ENCODE results near the gene LPCAT4.

The LPCAT4 gene

DNA sequence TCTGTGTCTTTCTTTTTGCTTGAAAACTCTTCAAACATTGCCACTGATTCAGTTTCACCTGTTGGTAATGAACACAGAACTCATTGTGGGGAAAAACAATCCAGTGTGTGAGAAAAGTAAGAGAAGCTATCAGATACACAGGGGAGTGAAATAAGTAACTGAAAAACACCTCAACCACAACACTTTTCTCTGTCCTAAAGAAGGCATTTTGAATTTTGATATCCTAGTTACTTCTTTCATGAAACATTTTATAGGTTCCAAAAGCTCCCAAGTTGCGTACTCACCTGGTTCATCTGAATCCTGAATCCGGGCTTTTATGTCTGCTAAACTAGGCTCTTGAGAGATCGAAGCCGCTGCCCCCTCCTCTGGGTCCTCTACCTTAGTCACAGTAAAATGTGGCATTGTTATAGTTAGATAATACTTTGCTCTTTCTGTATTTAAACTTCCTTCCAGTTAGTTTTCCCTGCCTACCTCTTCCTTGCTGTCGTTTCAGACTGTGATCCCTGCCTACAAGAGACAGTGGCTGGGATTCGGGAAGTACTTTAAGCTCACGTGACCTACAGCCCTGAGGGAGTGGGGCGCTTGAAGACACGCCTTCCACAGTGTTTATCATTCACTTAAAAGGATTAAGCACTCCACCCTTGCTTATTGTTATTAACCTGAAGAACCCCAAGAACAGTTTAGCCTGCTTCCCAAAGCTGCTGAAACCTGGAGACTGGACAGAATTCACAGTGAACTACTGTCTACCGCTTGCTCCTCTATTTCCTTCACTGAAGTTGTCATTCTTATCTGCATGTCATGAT lies 48.5 kb downstream of the LPCAT4 start:
- no peaks in the 10 kb centered on the region for H3K9me3 ChIP-seq (ENCODE audit: control insufficient read depth, low read length)
- peak overlapping the region; percentile 70 for H2AFZ ChIP-seq
- TF ChIP-seq, protein P1, sequence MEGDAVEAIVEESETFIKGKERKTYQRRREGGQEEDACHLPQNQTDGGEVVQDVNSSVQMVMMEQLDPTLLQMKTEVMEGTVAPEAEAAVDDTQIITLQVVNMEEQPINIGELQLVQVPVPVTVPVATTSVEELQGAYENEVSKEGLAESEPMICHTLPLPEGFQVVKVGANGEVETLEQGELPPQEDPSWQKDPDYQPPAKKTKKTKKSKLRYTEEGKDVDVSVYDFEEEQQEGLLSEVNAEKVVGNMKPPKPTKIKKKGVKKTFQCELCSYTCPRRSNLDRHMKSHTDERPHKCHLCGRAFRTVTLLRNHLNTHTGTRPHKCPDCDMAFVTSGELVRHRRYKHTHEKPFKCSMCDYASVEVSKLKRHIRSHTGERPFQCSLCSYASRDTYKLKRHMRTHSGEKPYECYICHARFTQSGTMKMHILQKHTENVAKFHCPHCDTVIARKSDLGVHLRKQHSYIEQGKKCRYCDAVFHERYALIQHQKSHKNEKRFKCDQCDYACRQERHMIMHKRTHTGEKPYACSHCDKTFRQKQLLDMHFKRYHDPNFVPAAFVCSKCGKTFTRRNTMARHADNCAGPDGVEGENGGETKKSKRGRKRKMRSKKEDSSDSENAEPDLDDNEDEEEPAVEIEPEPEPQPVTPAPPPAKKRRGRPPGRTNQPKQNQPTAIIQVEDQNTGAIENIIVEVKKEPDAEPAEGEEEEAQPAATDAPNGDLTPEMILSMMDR (IDR thresholded peaks at IDR 0.05), result no peak
- peak overlapping the region; percentile 36 for H3K27ac ChIP-seq
- peak overlapping the region; percentile 50 for H3K4me3 ChIP-seq (ENCODE audit: low read depth, low read length)
- H3K36me3 ChIP-seq (ENCODE audit: control insufficient read depth, insufficient read depth, low read length), result no peaks in the 10 kb centered on the region
- peak overlapping the region; percentile 57 for H3K4me2 ChIP-seq (ENCODE audit: low read length)
- H3K79me2 ChIP-seq, result no peaks in the 10 kb centered on the region
- H3K4me1 ChIP-seq, result no peaks in the 10 kb centered on the region
- no peak overlapping the region for H3K9ac ChIP-seq
- no peaks in the 10 kb centered on the region for H3K27me3 ChIP-seq (ENCODE audit: control insufficient read depth, insufficient read depth, low read length)

DNA sequence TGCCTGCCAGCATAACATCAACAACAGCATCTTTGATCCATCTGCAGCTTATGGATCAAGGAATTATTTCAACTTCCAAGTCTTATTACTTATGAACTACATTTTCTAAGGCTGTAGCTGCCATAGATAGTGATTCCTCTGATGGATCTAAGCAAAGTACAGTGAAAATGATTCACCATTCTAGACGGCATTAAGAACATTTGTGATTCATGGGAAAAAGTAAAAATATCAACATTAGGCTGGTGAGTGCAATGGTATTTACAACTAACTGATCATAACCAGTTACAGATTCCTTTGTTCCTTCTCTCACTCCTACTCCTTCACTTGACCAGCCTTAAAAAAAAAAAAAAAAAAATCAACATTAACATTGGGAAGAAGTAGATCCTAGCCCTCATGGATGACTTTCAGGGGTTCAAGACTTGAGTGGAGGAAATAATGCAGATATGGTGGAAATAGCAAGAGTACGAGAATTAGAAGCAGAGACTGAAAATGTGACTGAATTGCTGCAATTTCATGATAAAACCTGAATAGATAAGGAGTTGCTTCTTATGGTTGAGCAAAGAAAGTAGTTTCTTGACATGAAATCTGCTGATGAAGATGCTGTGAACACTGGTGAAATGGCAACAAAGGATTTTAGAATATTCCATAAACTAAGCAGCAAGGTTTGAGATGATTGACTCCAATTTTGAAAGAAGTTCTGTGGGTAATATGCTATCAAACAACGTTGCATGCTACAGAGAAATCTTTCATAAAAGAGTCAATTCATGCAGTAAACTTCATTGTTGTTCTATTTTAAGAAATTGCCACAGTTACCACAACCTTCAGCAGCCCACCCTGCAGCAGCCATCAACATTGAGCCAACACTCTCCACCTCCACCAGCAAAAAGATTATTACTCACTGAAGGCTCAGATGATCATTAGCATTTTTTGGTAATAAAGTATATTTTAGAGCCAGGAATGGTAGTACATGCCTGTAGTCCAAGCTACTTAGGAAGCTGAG lies 52.2 kb downstream of the LPCAT4 start:
- TF ChIP-seq, protein P1 (IDR thresholded peaks at IDR 0.05), result no peak
- Histone ChIP-seq H3K9me3 (ENCODE audit: control insufficient read depth, low read length) (no peaks in the 10 kb centered on the region), H3K27ac (no peak overlapping the region), H2AFZ (no peak overlapping the region), H3K36me3 (ENCODE audit: control insufficient read depth, insufficient read depth, low read length) (no peaks in the 10 kb centered on the region), H3K4me3 (ENCODE audit: low read depth, low read length) (no peak overlapping the region), H3K9ac (no peak overlapping the region), H3K79me2 (no peaks in the 10 kb centered on the region), H3K27me3 (ENCODE audit: control insufficient read depth, insufficient read depth, low read length) (no peaks in the 10 kb centered on the region), H3K4me1 (no peaks in the 10 kb centered on the region), H3K4me2 (ENCODE audit: low read length) (no peak overlapping the region)

DNA sequence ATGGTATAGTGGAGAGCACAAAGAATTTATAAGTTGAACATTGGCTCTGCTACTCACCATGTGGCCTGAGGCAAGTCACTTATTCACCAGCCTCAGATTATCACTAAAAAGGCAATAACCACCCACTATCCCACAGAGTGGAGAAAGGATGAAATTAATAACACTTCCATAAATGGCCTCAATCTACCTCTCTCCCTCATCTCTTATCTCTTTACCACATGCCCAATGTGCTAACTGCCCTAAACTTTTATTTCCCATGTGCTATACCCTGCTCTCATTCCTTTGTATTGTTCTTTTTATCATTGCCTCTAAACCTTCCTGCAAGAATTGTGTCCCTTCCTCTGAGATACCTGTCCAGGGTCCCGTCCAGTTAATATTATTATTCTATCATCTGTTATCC lies 55.4 kb downstream of the LPCAT4 start:
- TF ChIP-seq, protein P1 (IDR thresholded peaks at IDR 0.05), result no peak
- no peaks in the 10 kb centered on the region for H3K27me3 ChIP-seq (ENCODE audit: control insufficient read depth, insufficient read depth, low read length)
- no peaks in the 10 kb centered on the region for H3K9me3 ChIP-seq (ENCODE audit: control insufficient read depth, low read length)
- H3K79me2 ChIP-seq, result no peaks in the 10 kb centered on the region
- no peak overlapping the region for H3K9ac ChIP-seq
- no peaks in the 10 kb centered on the region for H3K4me1 ChIP-seq
- H3K4me2 ChIP-seq (ENCODE audit: low read length), result no peak overlapping the region
- no peaks in the 10 kb centered on the region for H3K36me3 ChIP-seq (ENCODE audit: control insufficient read depth, insufficient read depth, low read length)
- no peak overlapping the region for H3K27ac ChIP-seq
- H2AFZ ChIP-seq, result no peak overlapping the region
- H3K4me3 ChIP-seq (ENCODE audit: low read depth, low read length), result no peak overlapping the region

Data from parathyroid adenoma (tissue), 2 donors.